ENCODE measurements around the gene SMIM7.

The SMIM7 gene

GRCh38 chr19:16614941-16615340, 45.0 kb downstream of the SMIM7 start:
- Histone ChIP-seq H3K4me1 (ENCODE audit: low read length) (0 out of 2 replicates have a peak, but pooled peaks cover 8% of the 10 kb centered on the region), H3K9ac (ENCODE audit: low read length) (no peak overlapping the region), H3K4me3 (ENCODE audit: low read length) (no peak overlapping the region), H4K20me1 (ENCODE audit: insufficient read depth, low read length) (peaks cover 78% of the 10 kb centered on the region), H3F3A (ENCODE audit: insufficient read depth, low read length) (no peaks in the 10 kb centered on the region), H3K9me2 (replicated peaks; ENCODE audit: insufficient read depth, low read length) (no peaks in the 10 kb centered on the region), H3K36me3 (replicated peaks; ENCODE audit: insufficient read depth, low read length) (no peaks in the 10 kb centered on the region), H3K27ac (ENCODE audit: low read length) (no peak overlapping the region), H3K9me3 (replicated peaks; ENCODE audit: insufficient read depth, low read length) (no peaks in the 10 kb centered on the region), H3K79me2 (ENCODE audit: low read length) (peaks cover 100% of the 10 kb centered on the region), H3K27me3 (replicated peaks; ENCODE audit: insufficient read depth, low read length) (no peaks in the 10 kb centered on the region), H2AFZ (ENCODE audit: low read length) (no peak overlapping the region), H3K4me2 (ENCODE audit: low read depth, low read length) (no peak overlapping the region)
- TF ChIP-seq EZH2phosphoT487 (IDR thresholded peaks at IDR 0.05; ENCODE audit: low read length) (no peak), EZH2 (optimal IDR thresholded peaks at IDR 0.05; ENCODE audit: low read depth, low read length) (no peak), CTCF (IDR thresholded peaks at IDR 0.05; ENCODE audit: low read length) (no peak)
- DNase-seq, result no peak

- H3K9ac ChIP-seq (ENCODE audit: low read length), result no peak overlapping the region
- peaks cover 67% of the 10 kb centered on the region for H4K20me1 ChIP-seq (ENCODE audit: insufficient read depth, low read length)
- H3K79me2 ChIP-seq (ENCODE audit: low read length), result peaks cover 100% of the 10 kb centered on the region
- no peak overlapping the region for H3K4me2 ChIP-seq (ENCODE audit: low read depth, low read length)
- no peaks in the 10 kb centered on the region for H3F3A ChIP-seq (ENCODE audit: insufficient read depth, low read length)
- no peaks in the 10 kb centered on the region for H3K9me2 ChIP-seq (replicated peaks; ENCODE audit: insufficient read depth, low read length)
- H3K36me3 ChIP-seq (replicated peaks; ENCODE audit: insufficient read depth, low read length), result no peaks in the 10 kb centered on the region
- no peaks in the 10 kb centered on the region for H3K27me3 ChIP-seq (replicated peaks; ENCODE audit: insufficient read depth, low read length)
- 0 out of 2 replicates have a peak, but pooled peaks cover 8% of the 10 kb centered on the region for H3K4me1 ChIP-seq (ENCODE audit: low read length)
- DNase-seq, result no peak
- TF ChIP-seq EZH2phosphoT487 (IDR thresholded peaks at IDR 0.05; ENCODE audit: low read length), result no peak
- TF ChIP-seq CTCF (IDR thresholded peaks at IDR 0.05; ENCODE audit: low read length), result no peak
- no peak for TF ChIP-seq EZH2 (optimal IDR thresholded peaks at IDR 0.05; ENCODE audit: low read depth, low read length)
- no peaks in the 10 kb centered on the region for H3K9me3 ChIP-seq (replicated peaks; ENCODE audit: insufficient read depth, low read length)
- no peak overlapping the region for H3K27ac ChIP-seq (ENCODE audit: low read length)
- H3K4me3 ChIP-seq (ENCODE audit: low read length), result no peak overlapping the region
- no peak overlapping the region for H2AFZ ChIP-seq (ENCODE audit: low read length)
Observed at GRCh38 chr19:16613841-16614240, 46.1 kb downstream of the SMIM7 start.

- Histone ChIP-seq H3K4me1 (ENCODE audit: low read length) (0 out of 2 replicates have a peak, but pooled peaks cover 8% of the 10 kb centered on the region), H3K9me3 (replicated peaks; ENCODE audit: insufficient read depth, low read length) (no peaks in the 10 kb centered on the region), H3K4me2 (ENCODE audit: low read depth, low read length) (no peak overlapping the region), H2AFZ (ENCODE audit: low read length) (no peak overlapping the region), H3K9me2 (replicated peaks; ENCODE audit: insufficient read depth, low read length) (no peaks in the 10 kb centered on the region), H4K20me1 (ENCODE audit: insufficient read depth, low read length) (peaks cover 55% of the 10 kb centered on the region), H3F3A (ENCODE audit: insufficient read depth, low read length) (no peaks in the 10 kb centered on the region), H3K27me3 (replicated peaks; ENCODE audit: insufficient read depth, low read length) (no peaks in the 10 kb centered on the region), H3K79me2 (ENCODE audit: low read length) (peaks cover 100% of the 10 kb centered on the region), H3K9ac (ENCODE audit: low read length) (no peak overlapping the region), H3K4me3 (ENCODE audit: low read length) (no peak overlapping the region), H3K36me3 (replicated peaks; ENCODE audit: insufficient read depth, low read length) (no peaks in the 10 kb centered on the region), H3K27ac (ENCODE audit: low read length) (no peak overlapping the region)
- TF ChIP-seq EZH2 (optimal IDR thresholded peaks at IDR 0.05; ENCODE audit: low read depth, low read length), result no peak
- no peak for TF ChIP-seq CTCF (IDR thresholded peaks at IDR 0.05; ENCODE audit: low read length)
- no peak for DNase-seq
Observed at GRCh38 chr19:16612636-16613035, 47.3 kb downstream of the SMIM7 start.
